SK-N-SH treated with all-trans-retinoic acid at 6 μM for 48 hours (cell line): ENCODE results near the gene AJUBA.

Experiments used
- PATZ1 ChIP-seq: fragments of 250-450 bp; sonication (Bioruptor Pico); IDR thresholded peaks from 2 replicates; pipeline ENCODE4 v1.8.0; 2020; ENCODE audit warnings: mild to moderate bottlenecking, moderate library complexity, borderline replicate concordance
- PPARA ChIP-seq: fragments of 250-450 bp; sonication (Bioruptor Pico); IDR thresholded peaks from 2 replicates; pipeline ENCODE4 v1.5.0; 2020; ENCODE audit warnings: mild to moderate bottlenecking, borderline replicate concordance
- ZFP3 ChIP-seq: fragments of 250-450 bp; sonication (Bioruptor Pico); IDR thresholded peaks from 2 replicates; pipeline ENCODE4 v1.5.0; 2020; ENCODE audit warnings: mild to moderate bottlenecking, moderate library complexity

GRCh38 chr14:22978487-22978837 lies 3.9 kb downstream of the AJUBA start:
- TF ChIP-seq PATZ1 (CRISPR knock-in tag) (no peak), ZFP3 (CRISPR knock-in tag) (no peak), PPARA (no peak)
